ENCODE results near the gene GTF3C5.
"Not testable (repeated sequence)": the region's sequence is repeated elsewhere in the genome, so short reads cannot be mapped to it uniquely, and the experiment has no call there.

The GTF3C5 gene

DNA sequence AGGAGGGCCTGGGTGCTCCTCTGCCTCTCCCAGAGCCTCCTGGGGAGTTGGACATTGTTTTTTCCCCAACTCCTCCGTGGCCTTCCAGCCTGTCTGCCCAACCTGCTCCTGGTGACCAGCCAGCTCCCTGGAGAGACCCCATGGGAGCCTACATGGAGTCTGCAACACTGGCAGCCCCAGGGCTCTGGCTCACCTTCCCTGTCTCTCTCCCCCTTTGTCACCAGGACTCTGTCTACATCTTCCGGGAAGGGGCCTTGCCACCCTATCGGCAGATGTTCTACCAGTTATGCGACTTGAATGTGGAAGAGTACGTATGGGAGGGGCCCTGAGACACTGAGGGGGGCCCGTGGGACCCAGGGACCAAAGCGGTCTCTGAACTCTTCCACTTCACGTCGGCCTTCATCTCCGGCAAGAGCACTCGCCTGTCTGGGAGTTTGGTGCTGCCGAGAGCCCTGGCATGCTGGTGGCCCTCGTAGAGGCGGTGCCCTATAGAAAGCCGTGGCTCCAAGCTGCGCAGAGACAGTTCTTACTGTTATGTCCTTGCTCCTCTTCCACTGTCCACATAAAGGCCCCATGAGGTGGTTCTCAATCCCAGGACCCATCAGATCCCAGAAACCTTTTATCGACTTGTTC, 25.1 kb downstream of the GTF3C5 start:
- DNase-seq (ENCODE audit: low spot score) = no peak

- peak; percentile 12 for DNase-seq (ENCODE audit: low spot score)
Measured at GRCh38 chr9:133056533-133056932, 25.7 kb downstream of the GTF3C5 start.

DNA sequence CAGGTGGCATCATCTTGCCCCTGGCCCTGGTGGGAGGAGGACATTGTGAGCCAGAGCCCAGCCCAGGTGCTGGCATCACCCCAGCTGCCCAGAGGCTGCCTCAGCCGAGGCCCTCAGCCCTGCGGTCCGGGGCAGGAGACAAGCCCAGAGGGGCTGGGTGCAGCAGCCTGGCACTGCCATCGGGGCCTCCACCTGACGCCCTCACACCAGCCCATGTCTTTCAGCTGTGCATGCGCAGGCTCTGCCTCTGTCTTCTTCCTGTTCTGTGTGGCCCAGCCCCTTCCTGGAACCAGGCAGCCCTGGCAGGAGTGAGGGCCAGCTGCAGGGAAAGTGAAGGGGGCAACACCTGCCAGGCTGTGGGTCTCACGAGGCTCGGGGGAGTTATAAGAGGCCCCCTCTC, 26.2 kb downstream of the GTF3C5 start:
- peak; percentile 37 for DNase-seq (ENCODE audit: low spot score)

DNA sequence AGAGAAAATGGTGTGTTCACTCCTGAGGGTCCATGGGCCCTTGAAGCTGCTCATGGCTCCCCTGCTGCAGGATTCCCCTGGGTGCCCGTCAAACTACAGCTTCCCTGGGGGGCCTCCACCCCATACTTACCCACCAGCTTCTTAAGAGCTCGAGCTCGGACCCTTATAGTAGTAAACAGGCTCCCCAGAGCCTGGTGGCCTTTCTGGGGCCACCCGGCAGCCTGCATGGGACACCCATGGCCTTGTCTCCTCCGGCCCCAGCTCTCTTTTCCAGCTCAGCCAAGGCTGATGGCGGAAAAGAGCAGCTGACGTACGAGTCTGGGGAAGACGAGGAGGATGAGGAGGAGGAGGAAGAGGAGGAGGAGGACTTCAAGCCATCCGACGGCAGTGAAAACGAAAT, 26.8 kb downstream of the GTF3C5 start:
- DNase-seq (ENCODE audit: low spot score) = no peak

DNA sequence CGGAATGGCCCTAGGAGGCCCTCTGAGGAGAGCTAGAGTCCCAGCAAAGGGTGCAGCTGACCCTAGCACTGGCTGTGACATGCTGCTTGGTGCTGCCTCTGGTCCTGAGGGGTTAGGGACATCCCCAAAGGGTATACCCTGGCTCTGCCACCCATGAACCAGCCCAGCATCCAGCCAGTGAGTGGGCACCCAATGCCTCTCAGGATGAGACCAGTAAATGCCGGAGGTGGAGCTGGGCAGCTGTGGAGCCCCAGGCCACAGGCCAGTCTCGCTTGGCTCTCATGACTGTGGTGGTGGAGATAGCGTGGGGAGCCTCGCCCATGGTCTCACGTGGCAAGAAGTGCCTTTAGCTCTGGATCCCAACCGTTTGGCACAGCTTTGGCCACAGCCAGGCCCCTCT, 27.3 kb downstream of the GTF3C5 start:
- no peak for DNase-seq (ENCODE audit: low spot score)

DNA sequence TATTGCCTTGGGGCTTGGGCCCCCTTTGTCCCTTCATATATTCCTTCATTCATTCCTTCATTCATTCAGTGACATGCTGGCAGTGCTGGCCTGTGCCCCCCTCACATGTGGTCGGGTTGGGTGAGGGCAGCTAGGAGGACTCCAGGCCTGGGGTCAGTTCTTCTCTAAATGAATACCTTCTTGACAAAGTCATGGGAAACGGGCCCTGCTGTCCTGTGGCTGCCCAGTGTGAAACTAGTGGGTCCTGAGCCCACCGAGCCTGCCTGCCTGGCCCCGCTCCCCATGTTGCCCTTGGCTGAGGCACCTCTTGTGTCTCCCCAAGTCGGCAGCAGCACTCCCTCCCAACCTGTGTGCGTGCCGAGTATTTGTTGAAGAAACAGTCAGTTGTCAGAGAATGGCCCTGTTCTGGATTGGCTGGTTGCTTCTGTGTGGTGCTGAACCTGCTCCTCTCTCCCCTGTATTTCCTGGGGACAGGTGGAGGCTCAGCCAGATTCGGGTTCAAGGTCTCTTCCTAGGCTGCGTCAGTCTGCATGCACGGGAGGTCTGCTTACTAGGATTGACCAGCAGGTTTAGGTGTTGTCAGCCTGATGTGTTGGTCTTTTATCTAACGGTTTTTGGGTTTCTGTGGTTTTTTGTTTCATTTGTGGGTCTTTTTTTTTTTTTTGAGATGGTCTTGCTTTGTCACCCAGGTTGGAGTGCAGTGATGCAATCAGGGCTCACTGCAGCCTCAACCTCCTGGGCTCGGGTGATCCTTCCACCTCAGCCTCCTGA, 27.9 kb downstream of the GTF3C5 start:
- peak; percentile 4 for DNase-seq (ENCODE audit: low spot score)

GRCh38 chr9:133059623-133060022, 28.8 kb downstream of the GTF3C5 start:
- no peak for DNase-seq (ENCODE audit: low spot score)

GRCh38 chr9:133060417-133060841, 29.6 kb downstream of the GTF3C5 start:
- DNase-seq (ENCODE audit: low spot score) = no peak

DNA sequence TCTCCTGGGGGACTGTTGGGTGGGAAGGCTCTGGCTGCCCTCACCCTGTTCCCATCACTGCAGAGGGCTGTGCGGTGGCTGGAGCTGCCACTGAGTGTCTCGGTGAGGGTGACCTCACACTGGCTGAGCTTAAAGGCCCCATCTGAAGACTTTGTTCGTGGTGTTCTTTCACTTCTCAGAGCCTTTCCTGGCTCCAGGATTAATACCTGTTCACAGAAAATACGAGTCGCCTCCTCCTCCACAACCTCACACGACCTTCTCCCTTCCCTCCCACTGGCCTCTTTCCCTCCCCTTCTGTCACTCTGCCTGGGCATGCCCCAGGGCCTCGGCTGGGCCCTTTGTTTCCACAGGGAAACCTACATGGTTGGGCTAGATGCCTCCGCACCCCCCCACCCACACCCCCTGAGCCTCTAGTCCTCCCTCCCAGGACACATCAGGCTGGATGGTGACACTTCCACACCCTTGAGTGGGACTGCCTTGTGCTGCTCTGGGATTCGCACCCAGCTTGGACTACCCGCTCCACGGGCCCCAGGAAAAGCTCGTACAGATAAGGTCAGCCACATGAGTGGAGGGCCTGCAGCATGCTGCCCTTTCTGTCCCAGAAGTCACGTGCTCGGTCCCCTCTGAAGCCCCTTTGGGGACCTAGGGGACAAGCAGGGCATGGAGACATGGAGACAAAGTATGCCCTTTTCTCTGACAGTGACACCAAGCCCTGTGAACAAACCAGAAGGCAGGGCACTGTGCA, 30.4 kb downstream of the GTF3C5 start:
- DNase-seq (ENCODE audit: low spot score) = not testable (repeated sequence)

- DNase-seq (ENCODE audit: low spot score) = not testable (repeated sequence)
Measured at GRCh38 chr9:133061764-133062145, 31.0 kb downstream of the GTF3C5 start, which contains the start of gene CEL. CEL (plus strand) TSS chr9:133061981; CDS start chr9:133062003, 22 bp downstream.

DNA sequence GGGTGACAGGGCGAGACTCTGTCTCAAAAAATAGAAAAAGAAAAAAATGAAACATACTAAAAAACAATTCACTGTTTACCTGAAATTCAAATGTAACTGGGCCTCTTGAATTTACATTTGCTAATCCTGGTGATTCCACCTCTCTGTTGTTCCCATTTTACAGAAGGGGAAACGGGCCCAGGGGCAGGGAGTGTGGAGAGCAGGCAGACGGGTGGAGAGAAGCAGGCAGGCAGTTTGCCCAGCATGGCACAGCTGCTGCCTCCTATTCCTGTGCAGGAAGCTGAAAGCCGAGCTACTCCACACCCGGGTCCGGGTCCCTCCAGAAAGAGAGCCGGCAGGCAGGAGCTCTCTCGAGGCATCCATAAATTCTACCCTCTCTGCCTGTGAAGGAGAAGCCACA, 31.8 kb downstream of the GTF3C5 start:
- not testable (repeated sequence) for DNase-seq (ENCODE audit: low spot score)

DNA sequence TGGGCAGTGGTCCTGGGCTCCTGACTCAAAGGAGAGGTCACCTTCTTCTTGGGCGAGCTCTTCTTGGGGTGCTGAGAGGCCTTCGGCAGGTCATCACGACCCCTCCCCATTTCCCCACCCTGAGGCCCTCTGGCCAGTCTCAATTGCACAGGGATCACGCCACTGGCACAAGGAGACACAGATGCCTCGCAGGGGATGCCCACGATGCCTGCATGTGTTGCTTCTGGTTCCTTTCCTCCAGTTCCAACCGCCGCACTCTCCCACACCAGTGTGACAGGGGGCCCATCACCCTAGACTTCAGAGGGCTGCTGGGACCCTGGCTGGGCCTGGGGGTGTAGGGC, 32.3 kb downstream of the GTF3C5 start:
- no peak for DNase-seq (ENCODE audit: low spot score)

GRCh38 chr9:133063500-133064231, 32.9 kb downstream of the GTF3C5 start:
- no peak for DNase-seq (ENCODE audit: low spot score)

- no peak for DNase-seq (ENCODE audit: low spot score)
Measured at GRCh38 chr9:133064241-133065069, 33.7 kb downstream of the GTF3C5 start.

- DNase-seq (ENCODE audit: low spot score) = no peak
Measured at GRCh38 chr9:133065070-133065388, 34.2 kb downstream of the GTF3C5 start.

DNA sequence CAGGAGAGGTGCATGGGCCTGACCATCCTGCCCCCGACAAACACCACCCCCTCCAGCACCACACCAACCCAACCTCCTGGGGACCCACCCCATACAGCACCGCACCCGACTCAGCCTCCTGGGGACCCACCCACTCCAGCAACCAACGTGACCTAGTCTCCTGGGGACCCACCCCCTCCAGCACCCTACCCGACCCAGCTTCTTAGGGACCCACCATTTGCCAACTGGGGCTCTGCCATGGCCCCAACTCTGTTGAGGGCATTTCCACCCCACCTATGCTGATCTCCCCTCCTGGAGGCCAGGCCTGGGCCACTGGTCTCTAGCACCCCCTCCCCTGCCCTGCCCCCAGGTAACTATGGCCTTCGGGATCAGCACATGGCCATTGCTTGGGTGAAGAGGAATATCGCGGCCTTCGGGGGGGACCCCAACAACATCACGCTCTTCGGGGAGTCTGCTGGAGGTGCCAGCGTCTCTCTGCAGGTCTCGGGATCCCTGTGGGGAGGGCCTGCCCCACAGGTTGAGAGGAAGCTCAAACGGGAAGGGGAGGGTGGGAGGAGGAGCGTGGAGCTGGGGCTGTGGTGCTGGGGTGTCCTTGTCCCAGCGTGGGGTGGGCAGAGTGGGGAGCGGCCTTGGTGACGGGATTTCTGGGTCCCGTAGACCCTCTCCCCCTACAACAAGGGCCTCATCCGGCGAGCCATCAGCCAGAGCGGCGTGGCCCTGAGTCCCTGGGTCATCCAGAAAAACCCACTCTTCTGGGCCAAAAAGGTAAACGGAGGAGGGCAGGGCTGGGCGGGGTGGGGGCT, 35.6 kb downstream of the GTF3C5 start:
- DNase-seq (ENCODE audit: low spot score) = no peak

DNA sequence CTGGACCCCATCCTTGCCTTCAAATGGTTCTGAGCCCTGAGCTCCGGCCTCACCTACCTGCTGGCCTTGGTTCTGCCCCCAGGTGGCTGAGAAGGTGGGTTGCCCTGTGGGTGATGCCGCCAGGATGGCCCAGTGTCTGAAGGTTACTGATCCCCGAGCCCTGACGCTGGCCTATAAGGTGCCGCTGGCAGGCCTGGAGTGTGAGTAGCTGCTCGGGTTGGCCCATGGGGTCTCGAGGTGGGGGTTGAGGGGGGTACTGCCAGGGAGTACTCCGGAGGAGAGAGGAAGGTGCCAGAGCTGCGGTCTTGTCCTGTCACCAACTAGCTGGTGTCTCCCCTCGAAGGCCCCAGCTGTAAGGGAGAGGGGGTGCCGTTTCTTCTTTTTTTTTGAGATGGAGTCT, 36.2 kb downstream of the GTF3C5 start:
- DNase-seq (ENCODE audit: low spot score) = no peak

- DNase-seq (ENCODE audit: low spot score) = no peak
Measured at GRCh38 chr9:133067813-133068212, 37.0 kb downstream of the GTF3C5 start.

- not testable (repeated sequence) for DNase-seq (ENCODE audit: low spot score)
Measured at GRCh38 chr9:133068431-133068830, 37.6 kb downstream of the GTF3C5 start.

- not testable (repeated sequence) for DNase-seq (ENCODE audit: low spot score)
Measured at GRCh38 chr9:133070500-133070961, 39.7 kb downstream of the GTF3C5 start.

DNA sequence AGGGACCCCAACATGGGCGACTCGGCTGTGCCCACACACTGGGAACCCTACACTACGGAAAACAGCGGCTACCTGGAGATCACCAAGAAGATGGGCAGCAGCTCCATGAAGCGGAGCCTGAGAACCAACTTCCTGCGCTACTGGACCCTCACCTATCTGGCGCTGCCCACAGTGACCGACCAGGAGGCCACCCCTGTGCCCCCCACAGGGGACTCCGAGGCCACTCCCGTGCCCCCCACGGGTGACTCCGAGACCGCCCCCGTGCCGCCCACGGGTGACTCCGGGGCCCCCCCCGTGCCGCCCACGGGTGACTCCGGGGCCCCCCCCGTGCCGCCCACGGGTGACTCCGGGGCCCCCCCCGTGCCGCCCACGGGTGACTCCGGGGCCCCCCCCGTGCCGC, 40.2 kb downstream of the GTF3C5 start:
- not testable (repeated sequence) for DNase-seq (ENCODE audit: low spot score)

All from CD4-positive, alpha-beta T cell treated with Interleukin-6 at 100 ng/mL for 8 hours (primary cell).